Left ventricle myocardium inferior (tissue), 1 donor: Measurements from ENCODE around the gene ZNF775. TPM values are rescaled to one million over a fixed set of nuclear protein-coding genes. Genes with fewer than 3 reads are reported as not detected.

Experiments
- DNase-seq: peaks from one replicate; pipeline ENCODE4 v3.0.0-alpha.2; 2020
- H3K27ac ChIP-seq: fragments of 200-600 bp; replicated peaks from 2 replicates; pipeline ENCODE4 v1.8.0; 2021
- H3K27me3 ChIP-seq: fragments of 200-600 bp; 2 replicates; pipeline ENCODE4 v1.8.0; 2021; ENCODE audit warnings: low read depth
- H3K36me3 ChIP-seq: fragments of 200-600 bp; 2 replicates; pipeline ENCODE4 v1.8.0; 2021
- H3K4me1 ChIP-seq: fragments of 200-600 bp; 2 replicates; pipeline ENCODE4 v1.8.0; 2021
- H3K4me3 ChIP-seq: fragments of 200-600 bp; 2 replicates; pipeline ENCODE4 v1.8.0; 2021; ENCODE audit warnings: mild to moderate bottlenecking, moderate library complexity
- H3K9me3 ChIP-seq: fragments of 200-600 bp; replicated peaks from 2 replicates; pipeline ENCODE4 v1.8.0; 2021
- intact Hi-C: fragments of 100-400 bp; cut with micrococcal nuclease; formaldehyde crosslinking; loops from one replicate; pipeline ENCODE4 v1.11.0; 2022
- total RNA-seq: library from RNA; stranded (reverse); fragmentation: NEBNext Ultra II Directional; extraction: Animal tissue kit (Norgen Biotek cat#: 25700); gene quantifications from one replicate; pipeline ENCODE4 v1.2.1, GENCODE V29; 2021
- TF ChIP-seq, protein P1 (sequence below): fragments of 200-600 bp; IDR thresholded peaks from 2 replicates; pipeline ENCODE4 v1.8.0; 2021; ENCODE audit warnings: antibody characterized with exemption, mild to moderate bottlenecking, borderline replicate concordance
- donor health status: DM: no; HTN: yes; CAD: no; lungs with severe emphysema.

The ZNF775 gene
- total RNA-seq, 1 donor from 2014 or later = 3.1 TPM

DNA sequence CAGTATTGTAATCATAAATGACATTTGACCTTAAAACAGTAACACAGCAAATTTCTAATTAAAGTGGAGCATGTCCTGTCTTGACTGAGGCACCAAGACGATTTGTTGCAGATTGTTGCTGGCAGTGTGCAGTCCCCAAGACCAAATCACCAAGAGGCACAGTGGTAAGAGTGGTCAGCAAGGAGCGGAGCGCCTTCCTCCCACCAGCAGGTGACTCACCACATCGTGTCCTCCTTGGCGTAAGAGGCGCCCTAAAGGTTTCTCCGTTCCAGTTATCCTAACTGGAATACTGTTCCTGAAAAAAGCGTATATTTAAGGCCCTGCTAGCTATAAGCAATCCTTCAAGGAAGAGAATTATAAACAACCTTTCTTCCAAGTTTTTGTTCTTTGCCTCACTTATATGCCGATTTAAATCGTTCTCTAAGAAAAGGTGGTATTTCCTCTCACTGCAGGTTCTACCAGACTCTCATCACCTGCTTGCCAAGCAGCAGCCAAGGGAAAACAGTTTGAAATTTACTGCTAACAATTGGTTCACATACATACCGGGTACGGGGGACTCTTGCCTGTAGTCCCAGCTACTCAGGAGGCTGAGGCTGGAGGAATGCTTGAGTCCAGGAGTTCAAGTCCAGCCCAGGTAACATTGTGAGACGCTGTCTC is 21.2 kb upstream of the ZNF775 start:
- TF ChIP-seq, protein P1, sequence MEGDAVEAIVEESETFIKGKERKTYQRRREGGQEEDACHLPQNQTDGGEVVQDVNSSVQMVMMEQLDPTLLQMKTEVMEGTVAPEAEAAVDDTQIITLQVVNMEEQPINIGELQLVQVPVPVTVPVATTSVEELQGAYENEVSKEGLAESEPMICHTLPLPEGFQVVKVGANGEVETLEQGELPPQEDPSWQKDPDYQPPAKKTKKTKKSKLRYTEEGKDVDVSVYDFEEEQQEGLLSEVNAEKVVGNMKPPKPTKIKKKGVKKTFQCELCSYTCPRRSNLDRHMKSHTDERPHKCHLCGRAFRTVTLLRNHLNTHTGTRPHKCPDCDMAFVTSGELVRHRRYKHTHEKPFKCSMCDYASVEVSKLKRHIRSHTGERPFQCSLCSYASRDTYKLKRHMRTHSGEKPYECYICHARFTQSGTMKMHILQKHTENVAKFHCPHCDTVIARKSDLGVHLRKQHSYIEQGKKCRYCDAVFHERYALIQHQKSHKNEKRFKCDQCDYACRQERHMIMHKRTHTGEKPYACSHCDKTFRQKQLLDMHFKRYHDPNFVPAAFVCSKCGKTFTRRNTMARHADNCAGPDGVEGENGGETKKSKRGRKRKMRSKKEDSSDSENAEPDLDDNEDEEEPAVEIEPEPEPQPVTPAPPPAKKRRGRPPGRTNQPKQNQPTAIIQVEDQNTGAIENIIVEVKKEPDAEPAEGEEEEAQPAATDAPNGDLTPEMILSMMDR = no peak
- DNase-seq = no peak
- H3K27ac ChIP-seq = no peak overlapping the region
- no peak overlapping the region for H3K4me3 ChIP-seq
- peaks cover 13% of the 10 kb centered on the region for H3K4me1 ChIP-seq
- no peaks in the 10 kb centered on the region for H3K36me3 ChIP-seq
- intact Hi-C loops = loop anchor here (5.0 kb wide), 1 partner anchor 64 kb away; no protein-coding TSS in a partner anchor
- no peaks in the 10 kb centered on the region for H3K27me3 ChIP-seq
- H3K9me3 ChIP-seq = no peaks in the 10 kb centered on the region

DNA sequence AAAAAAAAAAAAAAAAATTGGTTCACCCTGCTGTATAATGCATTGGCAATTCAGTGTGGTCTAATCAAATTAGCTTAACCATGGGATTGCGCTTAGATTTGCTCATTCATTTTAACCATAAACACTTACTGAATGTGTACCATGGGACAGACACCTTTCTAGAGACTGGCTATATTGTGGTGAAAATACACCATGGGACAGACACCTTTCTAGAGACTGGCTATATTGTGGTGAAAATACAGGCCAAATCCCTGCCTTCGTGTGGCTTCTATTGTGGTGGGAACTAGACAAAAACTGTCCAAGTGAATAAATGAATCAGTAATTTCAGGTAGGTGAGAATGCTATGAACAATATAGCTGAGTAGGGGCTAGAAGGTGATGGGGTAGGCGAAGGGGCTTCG is 20.7 kb upstream of the ZNF775 start:
- TF ChIP-seq, protein P1 = no peak
- Histone ChIP-seq H3K4me3 (no peak overlapping the region), H3K36me3 (no peaks in the 10 kb centered on the region), H3K27ac (no peak overlapping the region), H3K4me1 (peaks cover 13% of the 10 kb centered on the region), H3K9me3 (no peaks in the 10 kb centered on the region), H3K27me3 (no peaks in the 10 kb centered on the region)
- intact Hi-C loops = loop anchor here (5.0 kb wide), 1 partner anchor 64 kb away; no protein-coding TSS in a partner anchor
- no peak for DNase-seq

DNA sequence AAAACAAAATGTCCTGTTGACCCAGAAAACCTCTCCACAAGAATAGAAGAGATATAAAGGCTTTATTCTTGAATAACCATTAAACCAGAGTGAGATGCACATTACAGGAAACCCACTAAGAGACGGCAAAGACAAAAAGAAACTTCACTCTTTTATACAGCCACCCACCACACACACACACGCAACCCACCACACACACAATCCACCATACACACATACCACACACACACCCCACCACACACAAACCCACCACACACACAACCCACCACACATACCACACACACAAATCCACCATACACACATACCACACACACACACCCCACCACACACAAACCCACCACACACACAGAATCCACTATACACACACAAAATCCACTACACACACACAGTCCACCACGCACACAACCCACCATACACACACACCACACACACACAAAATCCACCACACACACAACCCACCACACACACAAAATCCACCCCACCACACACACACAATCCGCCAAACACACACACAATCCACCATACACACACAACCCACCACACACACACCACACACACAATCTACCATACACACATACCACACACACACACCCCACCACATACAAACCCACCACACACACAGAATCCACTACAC is 20.0 kb upstream of the ZNF775 start:
- TF ChIP-seq, protein P1 = no peak
- DNase-seq = no peak
- intact Hi-C loops = loop anchor here (5.0 kb wide), 1 partner anchor 63 kb away; no protein-coding TSS in a partner anchor
- Histone ChIP-seq H3K27me3 (no peaks in the 10 kb centered on the region), H3K9me3 (no peaks in the 10 kb centered on the region), H3K4me3 (no peak overlapping the region), H3K36me3 (no peaks in the 10 kb centered on the region), H3K4me1 (peaks cover 13% of the 10 kb centered on the region), H3K27ac (no peak overlapping the region)

DNA sequence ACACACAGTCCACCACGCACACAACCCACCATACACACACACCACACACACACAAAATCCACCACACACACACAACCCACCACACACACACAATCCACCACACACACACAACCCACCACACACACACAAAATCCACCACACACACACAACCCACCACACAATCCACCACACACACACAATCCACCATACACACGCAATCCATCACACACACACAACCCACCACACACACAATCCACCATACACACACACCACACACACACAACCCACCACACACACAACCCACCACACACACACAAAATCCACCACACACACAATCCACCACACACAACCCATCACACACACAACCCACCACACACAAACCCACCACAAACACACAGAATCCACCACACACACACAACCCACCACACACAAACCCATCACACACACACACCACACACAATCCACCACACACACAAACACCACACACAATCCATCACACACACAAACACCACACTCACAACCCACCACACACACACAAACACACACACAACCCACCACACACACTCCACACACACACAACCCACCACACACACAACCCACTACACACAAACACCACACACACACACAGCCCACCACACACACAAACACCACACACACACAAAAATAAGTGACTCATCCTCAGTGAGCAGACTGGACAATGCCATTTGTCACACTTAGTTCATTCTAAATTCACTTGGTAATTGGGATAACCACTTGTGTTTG is 19.3 kb upstream of the ZNF775 start:
- H3K9me3 ChIP-seq = no peaks in the 10 kb centered on the region
- TF ChIP-seq, protein P1 = no peak
- no peak overlapping the region for H3K27ac ChIP-seq
- peaks cover 13% of the 10 kb centered on the region for H3K4me1 ChIP-seq
- H3K36me3 ChIP-seq = no peaks in the 10 kb centered on the region
- H3K27me3 ChIP-seq = no peaks in the 10 kb centered on the region
- DNase-seq = no peak
- intact Hi-C loops = loop anchor here (5.0 kb wide), 1 partner anchor 63 kb away; no protein-coding TSS in a partner anchor
- no peak overlapping the region for H3K4me3 ChIP-seq

DNA sequence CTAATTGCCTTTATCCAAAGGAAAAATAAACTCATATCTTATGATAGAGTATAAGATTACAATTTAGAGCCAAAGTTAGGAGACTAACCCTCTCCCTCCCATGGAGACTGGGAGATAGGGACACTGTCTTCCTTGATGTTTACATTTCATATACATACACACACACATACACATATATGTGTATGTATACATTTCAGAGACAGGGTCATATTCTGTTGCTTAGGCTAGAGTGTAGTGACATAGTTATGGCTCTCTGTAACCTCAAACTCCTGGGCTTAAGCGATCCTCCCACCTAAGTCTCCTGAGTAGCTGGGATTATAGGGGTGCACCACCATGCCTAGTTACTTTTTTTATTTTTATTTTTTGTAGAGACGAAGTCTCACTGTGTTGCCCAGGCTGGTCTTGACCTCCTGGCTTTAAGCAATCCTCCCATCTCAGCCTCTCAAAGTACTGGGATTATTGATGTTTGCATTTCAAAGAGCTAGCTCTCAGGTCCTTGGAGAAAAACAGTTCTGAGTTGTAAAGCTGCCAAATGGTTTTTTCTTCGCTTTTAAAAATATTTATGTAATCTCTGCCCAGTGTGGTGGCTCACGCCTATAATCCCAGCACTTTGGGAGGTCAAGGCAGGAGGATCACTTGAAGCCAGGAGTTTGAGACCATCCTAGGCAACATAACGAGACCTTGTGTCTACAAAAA is 18.6 kb upstream of the ZNF775 start:
- Histone ChIP-seq H3K27me3 (no peaks in the 10 kb centered on the region), H3K27ac (no peak overlapping the region), H3K4me1 (peaks cover 13% of the 10 kb centered on the region), H3K9me3 (no peaks in the 10 kb centered on the region), H3K36me3 (no peaks in the 10 kb centered on the region), H3K4me3 (no peak overlapping the region)
- TF ChIP-seq, protein P1 = no peak
- no peak for DNase-seq
- intact Hi-C loops = no loop called here
